ENCODE results near the gene MAGI2.
A peak's percentile ranks its signal among the peaks of the same experiment; 100 is the strongest.

The MAGI2 gene

GRCh38 chr7:78316110-78316509 lies 1137.4 kb downstream of the MAGI2 start:
- CTCF ChIA-PET = no interaction called here
- TF ChIP-seq CTCF (IDR thresholded peaks at IDR 0.05; ENCODE audit: insufficient read depth, low read length, missing control alignments) = no peak
- DNase-seq (ENCODE audit: low read depth, low spot score) = no peak

GRCh38 chr7:78315119-78315518 lies 1138.3 kb downstream of the MAGI2 start:
- no peak for DNase-seq (ENCODE audit: low read depth, low spot score)
- TF ChIP-seq CTCF (IDR thresholded peaks at IDR 0.05; ENCODE audit: insufficient read depth, low read length, missing control alignments) = no peak
- ChIA-PET POLR2A (no interaction called here), CTCF (no interaction called here)
- H3K4me3 ChIP-seq (ENCODE audit: low read depth, low read length) = no peak overlapping the region

More at GRCh38 chr7:78316110-78316509, 1137.4 kb downstream of the MAGI2 start:
- no peak overlapping the region for H3K4me3 ChIP-seq (ENCODE audit: low read depth, low read length)
- POLR2A ChIA-PET = no interaction called here

- DNase-seq (ENCODE audit: low read depth, low spot score) = no peak
- ChIA-PET POLR2A (no interaction called here), CTCF (interaction anchor here (0.6 kb wide), 1 partner anchor 14 kb away, joined by 3 read pairs; no protein-coding TSS in a partner anchor)
- TF ChIP-seq CTCF (IDR thresholded peaks at IDR 0.05; ENCODE audit: insufficient read depth, low read length, missing control alignments) = no peak
- H3K4me3 ChIP-seq (ENCODE audit: low read depth, low read length) = no peak overlapping the region
Observed at GRCh38 chr7:78311181-78311580, 1142.3 kb downstream of the MAGI2 start.

- CTCF ChIA-PET = interaction anchor here (1.2 kb wide), 1 partner anchor 173 kb away, joined by 3 read pairs; no protein-coding TSS in a partner anchor
Observed at GRCh38 chr7:78307892-78308291, 1145.6 kb downstream of the MAGI2 start.

GRCh38 chr7:78306634-78307033 lies 1146.8 kb downstream of the MAGI2 start:
- no peak for DNase-seq (ENCODE audit: low read depth, low spot score)
- H3K4me3 ChIP-seq (ENCODE audit: low read depth, low read length) = no peak overlapping the region
- ChIA-PET CTCF (interaction anchor here (1.2 kb wide), 1 partner anchor 171 kb away, joined by 3 read pairs; no protein-coding TSS in a partner anchor), POLR2A (no interaction called here)
- no peak for TF ChIP-seq CTCF (IDR thresholded peaks at IDR 0.05; ENCODE audit: insufficient read depth, low read length, missing control alignments)

More at GRCh38 chr7:78307892-78308291, 1145.6 kb downstream of the MAGI2 start:
- POLR2A ChIA-PET = no interaction called here
- no peak for TF ChIP-seq CTCF (IDR thresholded peaks at IDR 0.05; ENCODE audit: insufficient read depth, low read length, missing control alignments)
- no peak overlapping the region for H3K4me3 ChIP-seq (ENCODE audit: low read depth, low read length)
- DNase-seq (ENCODE audit: low read depth, low spot score) = no peak

GRCh38 chr7:78301407-78301806 lies 1152.1 kb downstream of the MAGI2 start:
- TF ChIP-seq CTCF (IDR thresholded peaks at IDR 0.05; ENCODE audit: insufficient read depth, low read length, missing control alignments) = no peak
- ChIA-PET POLR2A (no interaction called here), CTCF (no interaction called here)
- peak; percentile 70 for DNase-seq (ENCODE audit: low read depth, low spot score)
- H3K4me3 ChIP-seq (ENCODE audit: low read depth, low read length) = no peak overlapping the region
